Brain microvascular endothelial cell (primary cell): ENCODE results near the gene PGLYRP4.
"Not testable (repeated sequence)": the region's sequence is repeated elsewhere in the genome, so short reads cannot be mapped to it uniquely, and the experiment has no call there.

Experiments
- DNase-seq: peaks from one replicate; pipeline ENCODE4 v3.0.0-alpha.2; 2020
- H3K27ac ChIP-seq: fragments of 250-450 bp; sonication (Bioruptor Pico); 2 replicates; pipeline ENCODE4 v1.5.1; 2020; ENCODE audit warnings: mild to moderate bottlenecking, moderate library complexity
- H3K27me3 ChIP-seq: fragments of 250-450 bp; sonication (Bioruptor Pico); replicated peaks from 2 replicates; pipeline ENCODE4 v1.5.1; 2020; ENCODE audit warnings: mild to moderate bottlenecking
- H3K36me3 ChIP-seq: fragments of 250-450 bp; sonication (Bioruptor Pico); replicated peaks from 2 replicates; pipeline ENCODE4 v1.5.1; 2020; ENCODE audit warnings: mild to moderate bottlenecking
- H3K4me3 ChIP-seq: 2 replicates; pipeline ENCODE4 v1.5.1; 2011; ENCODE audit warnings: low read depth, mild to moderate bottlenecking, control low read depth, low read length, moderate library complexity
- in situ Hi-C: cut with HindIII; loops from 2 replicates; pipeline ENCODE4 v1.10.0; 2017; ENCODE audit warnings: low sequenced_read_pairs, low pct_ligation_motif_present
- TF ChIP-seq, protein P1 (sequence below): IDR thresholded peaks from 2 replicates; pipeline ENCODE4 v1.5.1; 2011; ENCODE audit warnings: low read depth, mild to moderate bottlenecking, moderate library complexity, low read length, control low read depth, inconsistent platforms; ENCODE audit errors: missing control alignments

PGLYRP4 gene

DNA sequence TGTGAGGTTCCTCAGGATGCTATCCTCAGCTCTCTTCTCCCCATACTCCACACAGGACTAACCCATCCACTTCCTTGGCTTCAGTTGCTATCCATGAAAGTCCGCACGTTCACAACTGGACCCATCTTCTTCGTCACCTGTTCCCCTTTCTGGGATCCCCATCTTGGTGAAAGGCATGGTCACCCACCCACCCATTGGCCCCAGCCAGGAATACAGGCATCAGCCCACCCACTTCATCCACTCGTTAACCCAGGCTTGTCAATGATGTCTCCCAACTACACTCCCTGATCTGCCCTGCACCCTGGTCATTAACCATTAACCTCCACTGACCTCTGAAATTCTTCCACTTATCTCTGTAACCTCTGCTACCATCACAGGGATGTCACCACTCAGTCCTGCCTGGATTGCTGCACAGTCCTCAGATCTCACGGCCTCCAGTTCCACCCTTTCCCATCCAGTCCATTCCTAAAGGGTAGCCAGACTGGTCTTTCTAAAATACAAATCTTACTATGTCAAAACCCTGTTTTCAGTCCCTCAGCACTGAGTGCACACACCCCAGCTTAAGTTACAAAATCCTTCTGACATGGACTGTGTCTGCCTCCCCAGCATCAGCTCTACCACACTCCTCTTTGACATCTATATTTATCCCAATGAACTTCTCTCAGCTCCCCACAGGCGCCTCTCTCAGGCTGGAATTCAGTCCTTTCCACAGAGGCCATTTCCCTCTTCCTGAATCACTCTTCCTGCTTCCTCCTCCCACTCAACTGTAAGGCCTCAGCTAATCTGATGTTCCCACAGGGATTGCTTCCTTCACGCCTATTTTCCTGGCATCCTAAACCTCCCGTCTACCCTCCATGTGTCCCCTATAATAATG is 10.4 kb downstream of the PGLYRP4 start:
- Histone ChIP-seq H3K27me3 (no peaks in the 10 kb centered on the region), H3K36me3 (no peaks in the 10 kb centered on the region), H3K4me3 (no peak overlapping the region), H3K27ac (no peak overlapping the region)
- in situ Hi-C loops = no loop called here
- no peak for DNase-seq
- TF ChIP-seq, protein P1, sequence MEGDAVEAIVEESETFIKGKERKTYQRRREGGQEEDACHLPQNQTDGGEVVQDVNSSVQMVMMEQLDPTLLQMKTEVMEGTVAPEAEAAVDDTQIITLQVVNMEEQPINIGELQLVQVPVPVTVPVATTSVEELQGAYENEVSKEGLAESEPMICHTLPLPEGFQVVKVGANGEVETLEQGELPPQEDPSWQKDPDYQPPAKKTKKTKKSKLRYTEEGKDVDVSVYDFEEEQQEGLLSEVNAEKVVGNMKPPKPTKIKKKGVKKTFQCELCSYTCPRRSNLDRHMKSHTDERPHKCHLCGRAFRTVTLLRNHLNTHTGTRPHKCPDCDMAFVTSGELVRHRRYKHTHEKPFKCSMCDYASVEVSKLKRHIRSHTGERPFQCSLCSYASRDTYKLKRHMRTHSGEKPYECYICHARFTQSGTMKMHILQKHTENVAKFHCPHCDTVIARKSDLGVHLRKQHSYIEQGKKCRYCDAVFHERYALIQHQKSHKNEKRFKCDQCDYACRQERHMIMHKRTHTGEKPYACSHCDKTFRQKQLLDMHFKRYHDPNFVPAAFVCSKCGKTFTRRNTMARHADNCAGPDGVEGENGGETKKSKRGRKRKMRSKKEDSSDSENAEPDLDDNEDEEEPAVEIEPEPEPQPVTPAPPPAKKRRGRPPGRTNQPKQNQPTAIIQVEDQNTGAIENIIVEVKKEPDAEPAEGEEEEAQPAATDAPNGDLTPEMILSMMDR = no peak

DNA sequence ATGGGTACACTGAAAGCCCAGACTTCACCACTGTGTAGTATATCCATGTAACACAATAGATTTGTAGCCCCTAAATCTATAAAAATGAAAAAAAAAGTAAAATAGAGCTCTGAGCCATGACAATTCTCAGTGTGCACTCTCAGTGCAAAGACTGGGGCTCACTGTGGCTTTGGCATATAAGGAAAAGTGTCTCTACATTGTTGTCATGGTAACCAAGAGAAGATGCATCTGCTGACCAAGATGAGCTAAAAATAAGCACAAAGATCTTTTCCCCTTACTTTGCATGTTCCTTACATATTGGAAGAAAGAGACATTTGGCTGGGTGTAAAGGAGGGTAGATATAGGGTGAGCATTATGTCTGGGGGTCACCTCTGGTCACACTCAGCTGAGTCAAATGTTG is 12.0 kb downstream of the PGLYRP4 start:
- H3K4me3 ChIP-seq = no peak overlapping the region
- in situ Hi-C loops = no loop called here
- H3K27ac ChIP-seq = no peak overlapping the region
- no peak for DNase-seq
- H3K27me3 ChIP-seq = no peaks in the 10 kb centered on the region
- TF ChIP-seq, protein P1 = no peak
- no peaks in the 10 kb centered on the region for H3K36me3 ChIP-seq

- TF ChIP-seq, protein P1 = no peak
- H3K4me3 ChIP-seq = no peak overlapping the region
- in situ Hi-C loops = no loop called here
- no peaks in the 10 kb centered on the region for H3K36me3 ChIP-seq
- H3K27ac ChIP-seq = no peak overlapping the region
- no peak for DNase-seq
- H3K27me3 ChIP-seq = no peaks in the 10 kb centered on the region
Observed at GRCh38 chr1:153333902-153334301, 14.7 kb downstream of the PGLYRP4 start.

DNA sequence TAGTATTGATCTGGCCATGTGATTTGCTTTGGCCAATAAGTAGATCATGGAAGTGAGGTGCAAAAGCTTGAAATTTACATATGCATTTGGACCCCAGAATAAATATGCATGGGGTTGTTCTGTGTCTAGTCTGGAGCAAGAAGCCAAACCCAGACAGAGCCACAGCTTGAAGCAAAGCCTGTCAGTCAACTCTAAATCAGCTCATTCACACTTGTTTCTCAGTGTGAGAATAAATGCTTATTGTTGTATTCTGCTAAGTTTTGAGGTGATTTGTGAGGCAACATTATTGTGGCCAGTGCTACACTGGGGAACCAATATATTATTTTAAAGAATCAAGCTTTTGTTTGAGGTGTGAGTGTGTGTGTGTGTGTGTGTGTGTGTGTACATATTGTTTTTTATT is 23.7 kb downstream of the PGLYRP4 start:
- in situ Hi-C loops = no loop called here
- TF ChIP-seq, protein P1 = no peak

GRCh38 chr1:153322568-153322967 is 26.1 kb downstream of the PGLYRP4 start:
- H3K27me3 ChIP-seq = no peaks in the 10 kb centered on the region
- no peak for DNase-seq
- H3K4me3 ChIP-seq = no peak overlapping the region
- H3K36me3 ChIP-seq = no peaks in the 10 kb centered on the region
- in situ Hi-C loops = no loop called here
- no peak overlapping the region for H3K27ac ChIP-seq
- TF ChIP-seq, protein P1 = no peak

More for the DNA sequence above, 23.7 kb downstream of the PGLYRP4 start:
- Histone ChIP-seq H3K4me3 (no peak overlapping the region), H3K36me3 (no peaks in the 10 kb centered on the region), H3K27me3 (no peaks in the 10 kb centered on the region), H3K27ac (no peak overlapping the region)
- no peak for DNase-seq

DNA sequence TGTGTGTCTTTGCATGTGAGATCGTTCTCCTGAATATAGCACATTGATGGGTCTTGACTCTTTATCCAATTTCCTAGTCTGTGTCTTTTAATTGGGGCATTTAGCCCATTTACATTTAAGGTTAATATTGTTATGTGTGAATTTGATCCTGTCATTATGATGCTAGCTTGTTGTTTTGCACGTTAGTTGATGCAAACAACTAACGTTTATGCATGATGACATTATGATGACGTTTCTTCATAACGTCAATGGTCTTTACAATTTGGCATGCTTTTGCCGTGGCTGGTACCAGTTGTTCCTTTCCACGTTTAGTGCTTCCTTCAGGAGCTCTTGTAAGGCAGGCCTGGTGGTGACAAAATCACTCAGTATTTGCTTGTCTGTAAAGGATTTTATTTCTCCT is 30.5 kb downstream of the PGLYRP4 start:
- H3K27me3 ChIP-seq, H3K27ac ChIP-seq, DNase-seq, H3K4me3 ChIP-seq, in situ Hi-C loops, H3K36me3 ChIP-seq: not testable (repeated sequence)

GRCh38 chr1:153316013-153316412 is 32.6 kb downstream of the PGLYRP4 start:
- H3K4me3 ChIP-seq, in situ Hi-C loops, DNase-seq, H3K27me3 ChIP-seq, H3K27ac ChIP-seq, H3K36me3 ChIP-seq: not testable (repeated sequence)

DNA sequence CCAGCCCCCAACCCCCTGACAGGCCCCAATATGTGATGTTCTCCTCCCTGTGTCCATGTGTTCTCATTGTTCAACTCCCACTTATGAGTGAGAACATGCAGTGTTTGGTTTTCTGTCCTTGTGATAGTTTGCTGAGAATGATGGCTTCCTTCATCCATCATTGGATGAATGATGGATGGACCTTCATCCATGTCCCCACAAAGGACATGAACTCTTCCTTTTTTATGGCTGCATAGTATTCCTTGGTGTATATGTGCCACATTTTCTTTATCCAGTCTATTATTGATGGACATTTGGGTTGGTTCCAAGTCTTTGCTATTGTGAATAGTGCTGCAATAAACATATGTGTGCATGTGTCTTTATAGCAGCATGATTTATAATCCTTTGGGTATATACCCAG is 34.3 kb downstream of the PGLYRP4 start:
- H3K27me3 ChIP-seq, H3K4me3 ChIP-seq, H3K36me3 ChIP-seq, DNase-seq, H3K27ac ChIP-seq, in situ Hi-C loops: not testable (repeated sequence)
